OCI-LY3 (cell line): ENCODE results near the gene ATP8B1.

Experiments used
- EZH2phosphoT487 ChIP-seq: fragments of 200-600 bp; shearing (Covaris generic); IDR thresholded peaks from 2 replicates; pipeline ENCODE4 v1.6.1; 2018; ENCODE audit warnings: antibody characterized with exemption, mixed run types, low read depth
- TF ChIP-seq, protein P1 (sequence below): fragments of 200-600, 300-600 bp; sonication (generic); IDR thresholded peaks from 2 replicates; pipeline ENCODE4 v1.5.1; 2014; ENCODE audit warnings: antibody characterized with exemption, low read length, low read depth

DNA sequence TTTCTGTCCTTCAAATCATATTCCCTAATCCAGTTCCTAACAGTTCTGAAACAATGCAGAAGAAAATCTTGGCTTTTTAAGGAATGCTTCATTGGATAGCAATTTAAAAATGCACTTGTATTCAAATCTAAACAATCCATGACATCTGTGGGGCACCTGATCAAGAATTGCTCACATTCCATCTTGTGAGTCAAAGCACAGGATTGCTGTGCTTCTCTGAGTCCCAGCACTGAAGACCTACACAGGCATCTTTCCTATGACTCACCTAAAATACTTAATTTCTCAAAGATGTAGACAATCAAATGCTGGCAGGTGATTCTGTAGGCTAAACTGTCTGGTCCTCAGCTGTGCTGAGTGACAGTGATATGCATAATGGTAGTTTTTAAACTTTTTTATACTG is 10.1 kb upstream of the ATP8B1 start:
- TF ChIP-seq, protein P1, sequence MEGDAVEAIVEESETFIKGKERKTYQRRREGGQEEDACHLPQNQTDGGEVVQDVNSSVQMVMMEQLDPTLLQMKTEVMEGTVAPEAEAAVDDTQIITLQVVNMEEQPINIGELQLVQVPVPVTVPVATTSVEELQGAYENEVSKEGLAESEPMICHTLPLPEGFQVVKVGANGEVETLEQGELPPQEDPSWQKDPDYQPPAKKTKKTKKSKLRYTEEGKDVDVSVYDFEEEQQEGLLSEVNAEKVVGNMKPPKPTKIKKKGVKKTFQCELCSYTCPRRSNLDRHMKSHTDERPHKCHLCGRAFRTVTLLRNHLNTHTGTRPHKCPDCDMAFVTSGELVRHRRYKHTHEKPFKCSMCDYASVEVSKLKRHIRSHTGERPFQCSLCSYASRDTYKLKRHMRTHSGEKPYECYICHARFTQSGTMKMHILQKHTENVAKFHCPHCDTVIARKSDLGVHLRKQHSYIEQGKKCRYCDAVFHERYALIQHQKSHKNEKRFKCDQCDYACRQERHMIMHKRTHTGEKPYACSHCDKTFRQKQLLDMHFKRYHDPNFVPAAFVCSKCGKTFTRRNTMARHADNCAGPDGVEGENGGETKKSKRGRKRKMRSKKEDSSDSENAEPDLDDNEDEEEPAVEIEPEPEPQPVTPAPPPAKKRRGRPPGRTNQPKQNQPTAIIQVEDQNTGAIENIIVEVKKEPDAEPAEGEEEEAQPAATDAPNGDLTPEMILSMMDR = no peak
- no peak for TF ChIP-seq EZH2phosphoT487
